AG09309 (cell line): Measurements from ENCODE around the gene VTCN1.

ENCODE experiments used
- DNase-seq: peaks from one replicate; pipeline ENCODE4 v3.0.0-alpha.2; 2010; ENCODE audit warnings: low read depth
- H3K4me3 ChIP-seq: 2 replicates; pipeline ENCODE4 v1.5.1; 2011; ENCODE audit warnings: mild to moderate bottlenecking, low read depth, low read length, moderate library complexity; ENCODE audit not compliant: control insufficient read depth
- TF ChIP-seq, protein P1 (sequence below): IDR thresholded peaks from 2 replicates; pipeline ENCODE4 v1.5.1; 2011; ENCODE audit warnings: mild to moderate bottlenecking, low read depth, low read length, inconsistent platforms; ENCODE audit not compliant: insufficient read depth, control insufficient read depth; ENCODE audit errors: missing control alignments

The VTCN1 gene

DNA sequence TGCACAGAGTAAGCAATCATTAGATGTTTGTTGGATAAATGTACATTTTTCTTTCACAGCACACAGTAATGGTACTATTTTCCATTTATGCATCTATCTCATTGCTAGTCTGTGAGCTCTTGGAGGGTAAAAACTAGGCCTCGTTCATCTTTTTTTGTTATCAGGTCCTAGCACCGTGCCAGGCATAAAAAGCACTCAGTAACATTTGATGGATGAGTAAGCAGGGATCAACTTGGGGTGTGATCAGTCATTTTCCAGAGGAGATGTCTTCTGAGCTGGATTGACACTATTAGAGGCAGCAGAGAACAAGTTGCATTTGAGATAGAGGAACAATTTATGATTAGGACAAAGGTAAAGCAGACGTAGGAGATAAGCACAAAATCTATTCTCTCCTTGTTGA is 4.3 kb upstream of the VTCN1 start:
- TF ChIP-seq, protein P1, sequence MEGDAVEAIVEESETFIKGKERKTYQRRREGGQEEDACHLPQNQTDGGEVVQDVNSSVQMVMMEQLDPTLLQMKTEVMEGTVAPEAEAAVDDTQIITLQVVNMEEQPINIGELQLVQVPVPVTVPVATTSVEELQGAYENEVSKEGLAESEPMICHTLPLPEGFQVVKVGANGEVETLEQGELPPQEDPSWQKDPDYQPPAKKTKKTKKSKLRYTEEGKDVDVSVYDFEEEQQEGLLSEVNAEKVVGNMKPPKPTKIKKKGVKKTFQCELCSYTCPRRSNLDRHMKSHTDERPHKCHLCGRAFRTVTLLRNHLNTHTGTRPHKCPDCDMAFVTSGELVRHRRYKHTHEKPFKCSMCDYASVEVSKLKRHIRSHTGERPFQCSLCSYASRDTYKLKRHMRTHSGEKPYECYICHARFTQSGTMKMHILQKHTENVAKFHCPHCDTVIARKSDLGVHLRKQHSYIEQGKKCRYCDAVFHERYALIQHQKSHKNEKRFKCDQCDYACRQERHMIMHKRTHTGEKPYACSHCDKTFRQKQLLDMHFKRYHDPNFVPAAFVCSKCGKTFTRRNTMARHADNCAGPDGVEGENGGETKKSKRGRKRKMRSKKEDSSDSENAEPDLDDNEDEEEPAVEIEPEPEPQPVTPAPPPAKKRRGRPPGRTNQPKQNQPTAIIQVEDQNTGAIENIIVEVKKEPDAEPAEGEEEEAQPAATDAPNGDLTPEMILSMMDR: no peak
- no peak for DNase-seq
- no peak overlapping the region for H3K4me3 ChIP-seq

GRCh38 chr1:117213046-117213445 is 2.3 kb upstream of the VTCN1 start:
- H3K4me3 ChIP-seq: no peak overlapping the region
- no peak for DNase-seq
- TF ChIP-seq, protein P1: no peak

GRCh38 chr1:117210386-117210785 is 341 bp downstream of the VTCN1 start:
- TF ChIP-seq, protein P1: no peak
- H3K4me3 ChIP-seq: no peak overlapping the region
- no peak for DNase-seq

DNA sequence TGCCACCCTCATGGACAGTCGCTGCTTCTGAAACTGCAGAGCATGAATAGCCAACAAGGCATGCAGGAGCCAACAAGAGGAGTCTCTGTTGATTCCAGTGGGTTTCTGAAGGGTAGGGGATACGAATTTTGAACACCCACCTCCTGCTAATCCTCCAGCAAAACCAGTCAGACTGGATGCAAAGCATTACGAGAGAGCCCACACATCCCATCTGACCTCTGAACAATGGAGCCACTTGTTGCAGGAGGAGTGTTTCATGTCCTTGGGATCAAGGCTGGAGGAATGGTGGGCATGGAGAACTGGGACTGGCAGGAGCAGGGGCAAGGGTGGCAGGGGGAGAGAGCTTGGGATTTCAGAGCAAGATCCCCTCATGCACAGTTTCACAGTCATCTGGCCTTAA is 1.6 kb downstream of the VTCN1 start:
- TF ChIP-seq, protein P1: no peak
- DNase-seq: no peak
- no peak overlapping the region for H3K4me3 ChIP-seq

DNA sequence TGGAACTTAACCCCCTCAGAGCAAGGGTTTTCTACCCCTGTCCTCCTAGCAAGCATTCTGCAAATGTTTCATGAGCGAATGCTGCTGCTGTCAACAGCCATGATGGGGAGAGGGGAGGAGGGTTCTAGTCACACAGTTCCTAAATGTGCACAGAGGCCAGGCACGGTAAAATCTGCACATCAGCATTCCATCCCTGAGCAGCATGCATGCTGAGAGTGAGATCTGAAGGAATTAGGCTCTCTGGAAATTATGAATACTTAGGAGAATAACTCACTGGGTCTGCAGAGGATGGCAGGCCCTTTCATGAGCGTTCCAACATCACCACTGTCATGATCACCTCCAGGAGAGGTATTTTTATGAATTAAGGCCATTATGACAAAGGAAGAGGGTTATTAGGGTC is 2.1 kb downstream of the VTCN1 start:
- DNase-seq: no peak
- TF ChIP-seq, protein P1: no peak
- H3K4me3 ChIP-seq: no peak overlapping the region

GRCh38 chr1:117205368-117205767 is 5.4 kb downstream of the VTCN1 start:
- H3K4me3 ChIP-seq: no peak overlapping the region
- DNase-seq: no peak
- TF ChIP-seq, protein P1: no peak

- H3K4me3 ChIP-seq: no peak overlapping the region
- TF ChIP-seq, protein P1: no peak
- DNase-seq: no peak
Measured at GRCh38 chr1:117201808-117202207, 8.9 kb downstream of the VTCN1 start.
